ENCODE data around the gene NDNF. TPM values are rescaled to one million over a fixed set of nuclear protein-coding genes. Genes with fewer than 3 reads are reported as not detected.

Gene NDNF
- total RNA-seq, 4 donors from 2014 or later, result 2.4 to 10.6 (median 7.8) TPM

DNA sequence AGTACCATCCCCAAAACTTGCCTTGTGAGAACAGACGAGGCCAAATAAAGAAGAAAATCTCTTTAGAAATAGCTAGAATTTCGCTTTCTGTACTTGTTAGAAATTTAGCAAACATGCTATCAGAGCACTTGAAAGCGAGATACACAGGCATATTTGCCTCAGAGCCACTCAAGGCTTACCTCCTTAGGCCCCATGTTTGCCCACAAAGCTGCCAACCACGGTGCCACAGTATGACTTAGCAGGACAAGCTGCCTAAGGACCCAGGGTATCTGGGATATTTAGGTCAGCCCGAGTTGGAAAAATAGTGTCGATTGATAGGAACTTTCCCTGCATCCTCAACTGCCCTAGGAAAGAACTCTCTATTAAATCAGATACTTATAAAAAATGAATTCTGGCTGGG, 24.2 kb downstream of the NDNF start:
- WGBS, 2 donors, result 90 to 95% methylated on average over 6 of the region's 6 CpGs
- no peaks in the 10 kb centered on the region for H3K9me3 ChIP-seq

DNA sequence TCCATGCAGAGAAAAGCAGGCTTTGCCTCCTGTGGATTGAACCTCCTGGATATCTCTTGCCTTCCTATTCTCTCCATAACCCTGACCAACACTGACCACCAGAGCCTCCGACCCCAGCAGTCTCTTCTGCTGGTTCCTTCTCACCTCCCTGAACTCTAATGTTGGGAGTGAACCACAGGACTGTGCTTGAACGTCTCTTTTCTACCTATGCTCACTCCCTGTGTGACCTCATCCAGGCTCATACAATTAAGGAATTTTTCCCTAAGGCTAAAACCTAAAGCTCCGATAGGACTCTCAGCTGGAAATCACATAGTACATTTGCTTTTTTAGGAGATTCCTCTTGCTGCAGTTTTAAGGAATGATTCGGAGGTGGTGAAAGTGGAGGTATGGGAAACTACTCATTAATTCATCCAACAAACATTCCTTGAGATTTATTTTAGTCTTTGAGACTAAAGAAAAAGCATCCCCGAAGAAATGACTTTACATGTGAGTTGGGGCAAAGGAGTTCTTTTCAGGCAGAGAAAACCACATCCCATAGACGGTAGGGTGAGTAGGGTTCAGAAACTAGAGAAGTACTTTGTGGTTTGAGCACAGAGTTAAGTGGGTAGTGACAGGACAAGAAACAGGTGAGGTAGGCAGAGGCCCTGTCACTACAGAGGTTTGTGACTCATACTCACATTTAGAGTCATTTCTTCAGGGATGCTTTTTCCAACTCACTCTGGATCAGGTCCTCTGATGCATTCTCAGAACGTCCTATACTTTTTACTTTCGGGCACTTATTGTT, 30.8 kb downstream of the NDNF start:
- Histone ChIP-seq H3K27ac (no peak overlapping the region), H3K27me3 (no peaks in the 10 kb centered on the region), H3K4me3 (no peak overlapping the region), H3K9me3 (no peaks in the 10 kb centered on the region), H3K4me1 (no peaks in the 10 kb centered on the region), H3K36me3 (no peaks in the 10 kb centered on the region)
- DNase-seq (ENCODE audit: low spot score in 2 of 2), result no peak
- TF ChIP-seq, protein P1, sequence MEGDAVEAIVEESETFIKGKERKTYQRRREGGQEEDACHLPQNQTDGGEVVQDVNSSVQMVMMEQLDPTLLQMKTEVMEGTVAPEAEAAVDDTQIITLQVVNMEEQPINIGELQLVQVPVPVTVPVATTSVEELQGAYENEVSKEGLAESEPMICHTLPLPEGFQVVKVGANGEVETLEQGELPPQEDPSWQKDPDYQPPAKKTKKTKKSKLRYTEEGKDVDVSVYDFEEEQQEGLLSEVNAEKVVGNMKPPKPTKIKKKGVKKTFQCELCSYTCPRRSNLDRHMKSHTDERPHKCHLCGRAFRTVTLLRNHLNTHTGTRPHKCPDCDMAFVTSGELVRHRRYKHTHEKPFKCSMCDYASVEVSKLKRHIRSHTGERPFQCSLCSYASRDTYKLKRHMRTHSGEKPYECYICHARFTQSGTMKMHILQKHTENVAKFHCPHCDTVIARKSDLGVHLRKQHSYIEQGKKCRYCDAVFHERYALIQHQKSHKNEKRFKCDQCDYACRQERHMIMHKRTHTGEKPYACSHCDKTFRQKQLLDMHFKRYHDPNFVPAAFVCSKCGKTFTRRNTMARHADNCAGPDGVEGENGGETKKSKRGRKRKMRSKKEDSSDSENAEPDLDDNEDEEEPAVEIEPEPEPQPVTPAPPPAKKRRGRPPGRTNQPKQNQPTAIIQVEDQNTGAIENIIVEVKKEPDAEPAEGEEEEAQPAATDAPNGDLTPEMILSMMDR (IDR thresholded peaks at IDR 0.05), result no peak
- TF ChIP-seq EP300 (IDR thresholded peaks at IDR 0.05) (no peak), POLR2A (IDR thresholded peaks at IDR 0.05) (no peak)
- WGBS, 2 donors, result 54 to 59% methylated on average over 8 of the region's 8 CpGs

More for the DNA sequence above, 24.2 kb downstream of the NDNF start:
- Histone ChIP-seq H3K36me3 (no peaks in the 10 kb centered on the region), H3K4me1 (no peaks in the 10 kb centered on the region), H3K27ac (no peak overlapping the region), H3K27me3 (no peaks in the 10 kb centered on the region), H3K4me3 (no peak overlapping the region)
- no peak for TF ChIP-seq EP300 (IDR thresholded peaks at IDR 0.05)
- TF ChIP-seq, protein P1 (IDR thresholded peaks at IDR 0.05), result no peak
- no peak for DNase-seq (ENCODE audit: low spot score in 2 of 2)

GRCh38 chr4:121034017-121034416, 38.3 kb downstream of the NDNF start:
- H3K4me3 ChIP-seq, result no peak overlapping the region
- H3K27me3 ChIP-seq, result no peaks in the 10 kb centered on the region
- WGBS, 2 donors, result 69 to 72% methylated on average over 3 of the region's 3 CpGs
- no peaks in the 10 kb centered on the region for H3K4me1 ChIP-seq
- TF ChIP-seq, protein P1 (IDR thresholded peaks at IDR 0.05), result no peak
- TF ChIP-seq POLR2A (IDR thresholded peaks at IDR 0.05) (no peak), EP300 (IDR thresholded peaks at IDR 0.05) (no peak)
- no peak overlapping the region for H3K27ac ChIP-seq
- H3K36me3 ChIP-seq, result no peaks in the 10 kb centered on the region
- DNase-seq (ENCODE audit: low spot score in 2 of 2), result peak in 1 of 2 donors; percentile 76
- no peaks in the 10 kb centered on the region for H3K9me3 ChIP-seq

DNA sequence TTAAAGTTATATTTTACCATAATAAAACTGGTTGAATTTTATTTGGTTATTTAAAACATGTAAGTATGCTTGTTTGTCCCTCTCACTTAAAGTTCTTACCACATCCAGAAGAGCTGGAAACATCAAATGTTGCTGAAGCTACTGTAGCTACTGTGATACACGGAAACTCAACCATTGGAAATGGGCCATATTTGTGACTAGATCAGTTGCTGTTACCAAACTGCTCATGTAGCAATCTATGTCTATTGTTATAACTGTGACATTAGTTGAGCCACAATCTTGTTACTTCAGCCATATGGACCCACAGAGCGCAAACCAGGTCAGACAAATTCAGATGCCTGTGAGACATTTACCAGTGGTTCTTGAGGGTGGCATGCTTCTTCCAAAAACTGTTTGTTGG, 41.6 kb downstream of the NDNF start:
- H3K4me3 ChIP-seq, result no peak overlapping the region
- H3K27me3 ChIP-seq, result no peaks in the 10 kb centered on the region
- H3K27ac ChIP-seq, result no peak overlapping the region
- no peaks in the 10 kb centered on the region for H3K9me3 ChIP-seq
- no peak for TF ChIP-seq POLR2A (IDR thresholded peaks at IDR 0.05)
- TF ChIP-seq, protein P1 (IDR thresholded peaks at IDR 0.05), result no peak
- TF ChIP-seq EP300 (IDR thresholded peaks at IDR 0.05), result no peak
- H3K36me3 ChIP-seq, result no peaks in the 10 kb centered on the region
- WGBS, 2 donors, result 83 to 85% methylated on average over 2 of the region's 2 CpGs
- no peaks in the 10 kb centered on the region for H3K4me1 ChIP-seq
- no peak for DNase-seq (ENCODE audit: low spot score in 2 of 2)

DNA sequence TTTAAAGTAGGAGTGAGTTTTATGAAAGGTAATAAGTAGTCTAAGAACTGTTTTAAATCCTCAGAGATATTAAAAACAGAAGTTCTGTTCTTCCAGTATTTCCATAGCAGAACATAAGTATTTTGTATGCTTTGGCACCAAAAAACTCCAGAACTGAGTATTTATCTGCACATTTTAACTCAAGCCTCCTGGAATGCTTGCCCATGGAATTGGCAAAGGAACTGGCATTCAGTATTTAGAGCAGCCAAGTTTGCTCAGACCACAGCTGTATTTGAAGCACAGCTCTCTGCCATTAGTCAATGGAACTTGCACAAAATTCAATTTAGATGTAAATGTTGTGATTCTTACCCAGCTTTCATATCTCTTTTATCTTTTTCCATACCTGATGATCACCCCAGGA, 42.2 kb downstream of the NDNF start:
- TF ChIP-seq, protein P1 (IDR thresholded peaks at IDR 0.05), result no peak
- no peak for TF ChIP-seq EP300 (IDR thresholded peaks at IDR 0.05)
- no peak for TF ChIP-seq POLR2A (IDR thresholded peaks at IDR 0.05)
- Histone ChIP-seq H3K4me1 (no peaks in the 10 kb centered on the region), H3K9me3 (no peaks in the 10 kb centered on the region), H3K27ac (no peak overlapping the region), H3K4me3 (no peak overlapping the region), H3K36me3 (no peaks in the 10 kb centered on the region), H3K27me3 (no peaks in the 10 kb centered on the region)
- DNase-seq (ENCODE audit: low spot score in 2 of 2), result no peak
